ENCODE data around the gene COL5A1.

The COL5A1 gene

GRCh38 chr9:134641173-134641989 is at the start of gene COL5A1:
COL5A1 (plus strand) TSS chr9:134641803; CDS start chr9:134642188, 385 bp downstream.
- peak; percentile 45 for DNase-seq

GRCh38 chr9:134592018-134592818 is 49.4 kb upstream of the COL5A1 start:
- DNase-seq = no peak

- no peak for DNase-seq
Measured at GRCh38 chr9:134592819-134593200, 48.8 kb upstream of the COL5A1 start.

- DNase-seq = no peak
Measured at GRCh38 chr9:134593286-134594077, 48.1 kb upstream of the COL5A1 start.

- no peak for DNase-seq
Measured at GRCh38 chr9:134594078-134594941, 47.3 kb upstream of the COL5A1 start.

- DNase-seq = no peak
Measured at GRCh38 chr9:134595014-134595413, 46.6 kb upstream of the COL5A1 start.

GRCh38 chr9:134597041-134597913 is 44.3 kb upstream of the COL5A1 start:
- no peak for DNase-seq

- no peak for DNase-seq
Measured at GRCh38 chr9:134597957-134598883, 43.4 kb upstream of the COL5A1 start.

GRCh38 chr9:134598884-134599245 is 42.7 kb upstream of the COL5A1 start:
- DNase-seq = no peak

- no peak for DNase-seq
Measured at GRCh38 chr9:134600371-134600770, 41.2 kb upstream of the COL5A1 start.

GRCh38 chr9:134600836-134601638 is 40.6 kb upstream of the COL5A1 start:
- DNase-seq = no peak

- no peak for DNase-seq
Measured at GRCh38 chr9:134601764-134602163, 39.8 kb upstream of the COL5A1 start.

- no peak for DNase-seq
Measured at GRCh38 chr9:134602547-134603362, 38.8 kb upstream of the COL5A1 start.

GRCh38 chr9:134604834-134605233 is 36.8 kb upstream of the COL5A1 start:
- DNase-seq = no peak

GRCh38 chr9:134605351-134605965 is 36.1 kb upstream of the COL5A1 start:
- no peak for DNase-seq

- no peak for DNase-seq
Measured at GRCh38 chr9:134605966-134606357, 35.6 kb upstream of the COL5A1 start.

- no peak for DNase-seq
Measured at GRCh38 chr9:134606951-134607731, 34.5 kb upstream of the COL5A1 start.

Data from NCI-H748 treated with DMSO at 0.1 percent for 48 hours (cell line).